GM21717 (cell line): ENCODE results near the gene DAP.
"Not testable (repeated sequence)": the region's sequence is repeated elsewhere in the genome, so short reads cannot be mapped to it uniquely, and the experiment has no call there.

ENCODE experiments used
- ATAC-seq: cut with Tn5 transposase; IDR thresholded peaks from one replicate; pipeline ENCODE4 v1.9.1; 2021; ENCODE audit warnings: mild to moderate bottlenecking, moderate library complexity; ENCODE audit not compliant: unreplicated experiment

DAP gene

DNA sequence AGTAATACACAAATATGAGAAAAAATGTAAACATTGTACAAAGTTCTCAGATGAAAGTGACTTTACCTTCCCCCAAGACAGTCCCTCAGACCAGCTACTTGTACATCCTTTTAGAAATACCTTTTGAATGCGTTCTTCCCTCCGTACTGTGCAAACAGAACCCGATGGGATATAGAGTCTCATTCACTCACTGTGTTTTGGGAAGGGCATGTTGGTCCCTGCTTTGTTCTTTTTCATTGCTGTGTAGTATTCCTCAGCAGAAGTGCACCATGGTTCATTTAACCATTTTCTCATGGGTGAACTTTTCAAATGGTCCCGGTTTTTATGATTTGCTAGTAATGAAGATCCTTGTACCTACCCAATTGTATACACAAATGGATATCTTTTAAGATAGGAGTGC lies 102.8 kb downstream of the DAP start:
- ATAC-seq = no peak

GRCh38 chr5:10655972-10656830 lies 104.8 kb downstream of the DAP start:
- ATAC-seq = no peak

DNA sequence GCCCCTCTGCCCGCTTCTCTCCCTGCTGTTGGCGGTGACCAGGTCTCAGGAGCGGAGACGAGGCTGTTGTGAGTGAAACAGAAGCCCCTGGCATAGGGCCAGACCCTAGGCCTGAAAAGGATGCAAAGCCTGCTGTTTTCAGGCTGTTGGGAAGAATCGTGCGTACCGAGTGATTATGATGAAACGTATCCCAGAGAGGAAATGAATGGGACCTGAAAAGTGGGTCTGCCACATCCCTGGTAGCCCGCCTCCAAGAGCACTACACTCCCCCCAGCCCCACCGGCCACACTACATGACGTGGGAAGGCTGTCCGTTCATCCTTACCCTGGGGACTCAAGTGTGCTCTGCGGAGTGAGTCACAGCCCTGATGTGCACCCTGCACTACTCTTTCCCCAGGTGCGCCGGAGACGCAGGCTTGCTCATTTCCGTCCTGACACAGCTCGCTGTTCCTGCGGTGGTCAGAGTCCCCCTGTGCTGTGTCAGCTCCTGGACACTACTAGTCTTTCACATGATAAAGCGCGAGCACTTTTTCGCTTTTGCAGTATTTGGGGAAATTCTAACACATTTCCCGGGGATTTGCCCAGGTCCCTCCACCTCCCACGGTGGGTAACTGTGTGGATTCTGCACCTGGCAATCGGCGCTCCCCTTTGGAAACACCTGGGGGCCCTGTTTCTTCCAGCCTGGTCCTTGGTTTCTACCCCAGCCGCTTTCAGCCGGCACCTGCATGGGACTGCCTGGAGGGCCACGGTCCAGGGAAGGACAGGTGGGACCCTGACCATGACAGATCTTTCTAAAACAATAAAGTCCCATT lies 105.7 kb downstream of the DAP start:
- no peak for ATAC-seq

- ATAC-seq = no peak
Measured at GRCh38 chr5:10654566-10654965, 106.5 kb downstream of the DAP start.

GRCh38 chr5:10653751-10654400 lies 107.2 kb downstream of the DAP start:
- no peak for ATAC-seq

- no peak for ATAC-seq
Measured at GRCh38 chr5:10653043-10653442, 108.0 kb downstream of the DAP start.

GRCh38 chr5:10652606-10653005 lies 108.4 kb downstream of the DAP start:
- no peak for ATAC-seq

- ATAC-seq = no peak
Measured at GRCh38 chr5:10652151-10652550, 108.9 kb downstream of the DAP start.

DNA sequence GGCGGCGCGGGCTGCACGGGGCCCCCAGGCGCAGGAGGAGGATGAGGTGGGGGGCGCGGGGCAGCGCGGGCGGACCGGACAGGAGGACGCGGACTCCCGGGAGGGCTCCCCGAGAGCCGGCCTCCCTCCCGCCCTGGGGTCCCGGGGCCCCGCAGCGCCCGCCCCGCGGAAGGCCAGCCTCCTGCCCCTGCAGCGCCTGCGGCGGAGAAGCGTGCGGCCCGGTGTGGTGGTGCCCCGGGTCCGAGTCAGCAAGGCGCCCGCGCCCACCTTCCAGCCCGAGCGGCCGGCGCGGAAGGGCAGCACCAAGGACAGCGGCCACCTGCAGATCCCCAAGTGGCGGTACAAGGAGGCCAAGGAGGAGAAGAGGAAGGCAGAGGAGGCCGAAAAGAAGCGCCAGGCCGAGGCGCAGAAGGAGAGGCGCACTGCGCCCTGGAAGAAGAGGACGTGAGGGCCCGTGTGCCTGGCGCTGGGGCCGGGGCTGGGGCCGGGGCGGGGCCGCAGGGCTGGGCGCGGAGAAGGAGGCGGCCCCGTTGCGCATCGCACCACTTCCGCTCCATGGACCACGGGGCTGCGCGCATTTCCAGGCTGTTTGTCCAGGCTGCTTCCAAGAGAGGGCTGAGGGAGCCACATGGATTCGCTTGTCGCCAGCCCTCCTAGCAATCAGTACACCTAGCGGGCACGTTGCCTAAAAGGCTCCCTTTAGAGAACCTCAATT lies 111.2 kb downstream of the DAP start:
- no peak for ATAC-seq

- ATAC-seq = no peak
Measured at GRCh38 chr5:10648806-10649665, 112.0 kb downstream of the DAP start.

DNA sequence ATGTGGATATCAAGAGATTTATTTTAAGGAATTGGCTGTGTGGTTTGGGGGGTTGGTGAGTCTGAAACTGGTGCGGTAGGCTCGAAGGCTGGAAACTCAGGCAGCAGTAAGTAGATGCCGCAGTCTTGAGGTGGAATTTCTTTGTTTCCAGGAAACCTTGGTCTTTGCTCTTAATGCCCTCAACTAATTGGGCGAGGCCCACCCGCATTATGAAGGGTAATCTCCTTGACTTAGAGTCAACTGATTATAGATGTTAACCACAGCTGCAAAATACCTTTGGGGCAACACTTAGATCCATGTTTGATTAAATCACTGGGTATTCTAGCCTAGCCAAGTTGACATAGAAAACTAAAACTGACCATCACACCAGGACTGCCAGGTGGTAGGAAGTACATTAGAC lies 113.4 kb downstream of the DAP start:
- ATAC-seq = no peak

GRCh38 chr5:10645671-10646070 lies 115.4 kb downstream of the DAP start:
- ATAC-seq = no peak

DNA sequence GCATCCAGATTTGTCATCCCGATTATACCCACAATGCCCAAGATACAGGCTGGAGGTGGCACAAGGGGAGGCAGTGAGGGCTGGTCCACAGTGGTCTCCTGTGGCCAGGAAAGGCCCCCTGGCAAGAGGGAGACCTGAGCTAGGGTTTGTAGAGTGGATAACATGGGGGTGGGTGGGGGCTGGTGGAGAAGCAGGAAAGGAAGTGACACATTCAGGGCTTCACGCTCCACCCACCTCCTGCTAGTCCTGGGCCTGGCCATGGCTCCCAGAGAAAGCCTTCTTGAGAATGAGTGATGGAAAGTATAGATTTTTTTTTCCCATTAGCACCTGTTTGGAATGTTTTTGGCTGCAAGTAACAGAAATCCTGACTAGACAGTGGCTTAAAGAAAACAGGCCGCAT lies 115.9 kb downstream of the DAP start:
- ATAC-seq = no peak

DNA sequence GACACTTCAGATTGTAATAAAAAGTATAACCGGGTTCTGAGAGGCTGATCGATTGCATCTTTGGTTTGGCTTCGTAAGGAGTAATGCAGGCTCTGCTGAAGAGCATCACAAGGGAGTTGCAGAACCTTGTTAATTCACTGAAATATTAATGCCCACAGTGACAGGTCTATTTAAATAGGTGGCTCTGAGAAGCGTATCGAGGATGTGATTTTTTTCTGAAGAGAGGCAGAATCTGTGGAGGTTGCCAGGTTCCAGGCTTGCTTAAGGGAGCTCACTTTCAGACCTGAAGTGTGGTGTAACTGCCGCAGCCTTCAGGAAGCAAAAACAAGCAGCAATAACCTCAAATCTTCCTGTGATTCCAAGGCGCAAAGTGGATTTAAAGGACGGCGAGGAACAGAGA lies 116.8 kb downstream of the DAP start:
- ATAC-seq = no peak

DNA sequence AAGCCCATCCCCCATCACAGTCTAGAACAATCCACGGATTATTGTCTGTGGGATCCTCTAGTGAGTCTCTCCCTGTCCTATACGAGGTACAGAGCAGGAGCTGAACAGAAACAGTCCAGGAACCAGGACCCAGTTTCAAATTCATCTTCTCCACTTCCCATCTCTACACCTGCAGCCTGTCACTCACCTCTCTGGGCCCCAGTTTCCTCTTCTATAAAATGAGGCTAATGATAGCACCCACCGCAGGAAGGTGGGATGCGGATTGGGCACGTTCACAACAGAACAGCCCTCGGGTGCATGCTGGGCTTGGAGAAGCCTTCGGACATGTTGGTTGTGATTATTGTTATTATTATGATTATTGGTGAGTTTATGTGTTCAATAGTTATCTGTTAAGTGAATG lies 118.7 kb downstream of the DAP start:
- no peak for ATAC-seq

DNA sequence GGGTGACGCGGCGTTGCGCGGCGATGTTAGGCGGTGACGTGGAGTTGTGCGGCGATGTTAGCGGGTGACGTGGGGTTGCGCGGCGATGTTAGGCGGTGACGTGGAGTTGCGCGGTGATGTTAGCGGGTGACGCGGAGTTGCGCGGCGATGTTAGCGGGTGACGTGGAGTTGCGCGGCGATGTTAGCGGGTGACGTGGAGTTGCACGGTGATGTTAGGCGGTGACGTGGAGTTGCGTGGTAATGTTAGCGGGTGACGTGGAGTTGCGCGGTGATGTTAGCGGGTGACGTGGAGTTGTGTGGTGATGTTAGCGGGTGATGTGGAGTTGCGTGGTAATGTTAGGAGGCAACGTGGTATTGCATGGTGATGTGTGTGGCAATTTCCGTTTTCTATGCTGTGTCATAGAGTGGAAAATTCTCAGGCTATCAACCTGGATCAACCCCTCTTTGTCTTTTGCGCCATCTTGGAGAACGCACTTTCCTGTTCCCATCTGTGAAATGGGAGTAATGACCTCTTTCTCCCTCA lies 121.1 kb downstream of the DAP start:
- ATAC-seq = no peak

DNA sequence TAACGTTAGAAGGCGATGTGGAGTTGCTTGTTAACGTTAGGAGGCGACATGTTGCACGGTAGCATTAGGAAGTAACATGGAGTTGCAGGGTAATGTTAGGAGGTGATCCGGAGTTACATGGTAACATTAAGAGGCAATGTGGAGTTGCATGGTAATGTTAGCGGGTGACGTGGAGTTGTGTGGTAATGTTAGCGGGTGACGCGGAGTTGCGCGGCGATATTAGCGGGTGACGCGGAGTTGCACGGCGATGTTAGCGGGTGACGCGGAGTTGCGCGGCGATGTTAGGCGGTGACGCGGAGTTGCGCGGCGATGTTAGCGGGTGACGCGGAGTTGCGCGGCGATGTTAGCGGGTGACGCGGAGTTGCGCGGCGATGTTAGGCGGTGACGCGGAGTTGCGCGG lies 122.3 kb downstream of the DAP start:
- not testable (repeated sequence) for ATAC-seq

DNA sequence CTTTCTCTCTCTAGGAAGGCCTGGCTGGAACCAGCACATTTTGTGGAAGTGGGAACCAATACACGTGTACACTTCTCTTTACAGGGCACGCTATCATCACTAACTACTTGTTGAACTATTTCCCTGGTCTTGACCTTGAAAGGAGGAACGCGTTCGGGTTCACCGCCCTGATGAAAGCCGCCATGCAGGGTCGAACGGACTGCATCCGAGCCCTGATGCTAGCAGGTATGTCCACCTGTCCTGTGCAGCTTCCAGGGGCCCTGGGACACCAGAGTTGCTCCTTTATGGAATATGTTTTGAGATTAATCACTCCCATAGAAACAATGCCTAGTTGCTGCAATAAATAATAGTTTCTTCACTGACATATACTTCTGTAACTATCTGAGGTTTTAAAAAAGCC lies 123.1 kb downstream of the DAP start:
- no peak for ATAC-seq

- no peak for ATAC-seq
Measured at GRCh38 chr5:10636363-10637142, 124.5 kb downstream of the DAP start.
